ENCODE results near the gene PRKCA. TPM values are rescaled to one million over a fixed set of nuclear protein-coding genes. Genes with fewer than 3 reads are reported as not detected.

The PRKCA gene
- total RNA-seq, 2 donors from 2014 or later: 8.3 to 26.5 TPM

DNA sequence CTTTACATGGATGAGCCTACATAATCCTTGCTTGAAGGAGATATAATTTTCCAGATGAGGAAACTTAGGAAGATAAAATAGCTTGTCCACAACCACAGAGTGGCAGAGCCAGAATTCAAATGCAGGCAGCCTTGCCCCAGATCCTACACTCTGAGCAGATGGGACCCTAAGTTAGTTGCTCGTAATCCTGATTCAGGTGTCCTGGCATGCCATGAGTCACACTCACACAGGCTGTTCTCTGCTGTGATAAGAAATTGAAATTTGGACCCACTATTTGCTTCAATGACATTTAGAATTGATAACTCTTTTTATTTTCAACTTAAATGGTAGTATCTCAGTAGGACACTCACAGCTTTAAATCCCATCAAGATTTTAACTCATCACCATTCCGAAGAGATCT, 381.8 kb downstream of the PRKCA start:
- TF ChIP-seq POLR2AphosphoS5 (IDR thresholded peaks at IDR 0.05) (no peak), POLR2A (IDR thresholded peaks at IDR 0.05) (no peak)
- TF ChIP-seq, protein P1, sequence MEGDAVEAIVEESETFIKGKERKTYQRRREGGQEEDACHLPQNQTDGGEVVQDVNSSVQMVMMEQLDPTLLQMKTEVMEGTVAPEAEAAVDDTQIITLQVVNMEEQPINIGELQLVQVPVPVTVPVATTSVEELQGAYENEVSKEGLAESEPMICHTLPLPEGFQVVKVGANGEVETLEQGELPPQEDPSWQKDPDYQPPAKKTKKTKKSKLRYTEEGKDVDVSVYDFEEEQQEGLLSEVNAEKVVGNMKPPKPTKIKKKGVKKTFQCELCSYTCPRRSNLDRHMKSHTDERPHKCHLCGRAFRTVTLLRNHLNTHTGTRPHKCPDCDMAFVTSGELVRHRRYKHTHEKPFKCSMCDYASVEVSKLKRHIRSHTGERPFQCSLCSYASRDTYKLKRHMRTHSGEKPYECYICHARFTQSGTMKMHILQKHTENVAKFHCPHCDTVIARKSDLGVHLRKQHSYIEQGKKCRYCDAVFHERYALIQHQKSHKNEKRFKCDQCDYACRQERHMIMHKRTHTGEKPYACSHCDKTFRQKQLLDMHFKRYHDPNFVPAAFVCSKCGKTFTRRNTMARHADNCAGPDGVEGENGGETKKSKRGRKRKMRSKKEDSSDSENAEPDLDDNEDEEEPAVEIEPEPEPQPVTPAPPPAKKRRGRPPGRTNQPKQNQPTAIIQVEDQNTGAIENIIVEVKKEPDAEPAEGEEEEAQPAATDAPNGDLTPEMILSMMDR (IDR thresholded peaks at IDR 0.05): no peak
- Histone ChIP-seq H3K27me3 (replicated peaks; ENCODE audit: insufficient read depth) (no peaks in the 10 kb centered on the region), H3K9me3 (no peaks in the 10 kb centered on the region), H3K4me1 (replicated peaks) (no peaks in the 10 kb centered on the region), H3K4me3 (no peak overlapping the region), H3K36me3 (no peaks in the 10 kb centered on the region), H3K27ac (no peak overlapping the region)
- WGBS: 92% methylated on average over 2 of the region's 2 CpGs
- no peak for DNase-seq (ENCODE audit: low spot score)
- intact Hi-C loops (cut with DNase I): no loop called here

DNA sequence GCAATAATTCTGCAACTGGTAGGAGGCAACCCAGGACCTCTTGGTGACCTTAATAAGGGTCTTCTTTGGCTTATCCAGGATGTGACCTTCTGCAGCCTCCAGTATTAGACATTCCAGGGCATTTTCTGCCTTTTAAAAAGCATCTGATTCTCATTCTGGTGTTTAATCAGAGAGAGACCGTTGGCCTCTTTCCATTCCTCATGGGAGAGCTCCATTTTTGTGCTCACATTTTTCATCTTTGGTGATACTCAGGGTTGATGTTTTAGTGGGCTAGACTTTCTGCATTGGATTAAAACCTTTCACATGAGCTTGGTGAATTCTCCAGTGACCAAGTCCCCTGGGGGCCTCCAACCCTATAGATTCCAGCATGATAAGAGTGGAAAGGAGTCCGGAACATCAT, 382.3 kb downstream of the PRKCA start:
- Histone ChIP-seq H3K27me3 (replicated peaks; ENCODE audit: insufficient read depth) (no peaks in the 10 kb centered on the region), H3K36me3 (no peaks in the 10 kb centered on the region), H3K9me3 (no peaks in the 10 kb centered on the region), H3K27ac (no peak overlapping the region), H3K4me3 (no peak overlapping the region), H3K4me1 (replicated peaks) (no peaks in the 10 kb centered on the region)
- 82% methylated on average over 2 of the region's 2 CpGs for WGBS
- intact Hi-C loops (cut with DNase I): no loop called here
- TF ChIP-seq, protein P1 (IDR thresholded peaks at IDR 0.05): no peak
- TF ChIP-seq POLR2A (IDR thresholded peaks at IDR 0.05) (no peak), POLR2AphosphoS5 (IDR thresholded peaks at IDR 0.05) (no peak)
- DNase-seq (ENCODE audit: low spot score): no peak

DNA sequence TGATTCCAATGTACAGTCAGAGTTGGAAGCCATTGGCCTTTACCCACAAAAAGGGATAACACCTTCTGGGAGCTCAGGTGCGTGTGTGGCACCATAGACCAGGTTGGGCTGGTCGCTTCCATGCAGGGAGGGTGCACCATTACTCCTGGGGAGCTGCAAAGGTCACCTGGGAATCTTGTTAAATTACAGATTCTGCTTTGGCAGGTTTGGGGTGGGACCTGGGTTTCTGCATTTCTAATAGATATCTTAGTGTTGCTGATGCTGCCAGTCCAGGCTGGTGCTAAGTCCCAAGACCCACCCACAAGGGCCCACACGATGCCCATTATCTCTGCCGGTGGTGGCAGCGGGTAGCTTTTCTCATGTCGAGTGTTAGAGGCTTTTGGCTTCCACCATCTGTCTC, 384.2 kb downstream of the PRKCA start:
- Histone ChIP-seq H3K4me1 (replicated peaks) (no peaks in the 10 kb centered on the region), H3K27me3 (replicated peaks; ENCODE audit: insufficient read depth) (no peaks in the 10 kb centered on the region), H3K4me3 (no peak overlapping the region), H3K9me3 (no peaks in the 10 kb centered on the region), H3K36me3 (no peaks in the 10 kb centered on the region), H3K27ac (no peak overlapping the region)
- 85% methylated on average over 6 of the region's 6 CpGs for WGBS
- TF ChIP-seq POLR2A (IDR thresholded peaks at IDR 0.05) (no peak), POLR2AphosphoS5 (IDR thresholded peaks at IDR 0.05) (no peak)
- TF ChIP-seq, protein P1 (IDR thresholded peaks at IDR 0.05): no peak
- DNase-seq (ENCODE audit: low spot score): no peak
- intact Hi-C loops (cut with DNase I): no loop called here

DNA sequence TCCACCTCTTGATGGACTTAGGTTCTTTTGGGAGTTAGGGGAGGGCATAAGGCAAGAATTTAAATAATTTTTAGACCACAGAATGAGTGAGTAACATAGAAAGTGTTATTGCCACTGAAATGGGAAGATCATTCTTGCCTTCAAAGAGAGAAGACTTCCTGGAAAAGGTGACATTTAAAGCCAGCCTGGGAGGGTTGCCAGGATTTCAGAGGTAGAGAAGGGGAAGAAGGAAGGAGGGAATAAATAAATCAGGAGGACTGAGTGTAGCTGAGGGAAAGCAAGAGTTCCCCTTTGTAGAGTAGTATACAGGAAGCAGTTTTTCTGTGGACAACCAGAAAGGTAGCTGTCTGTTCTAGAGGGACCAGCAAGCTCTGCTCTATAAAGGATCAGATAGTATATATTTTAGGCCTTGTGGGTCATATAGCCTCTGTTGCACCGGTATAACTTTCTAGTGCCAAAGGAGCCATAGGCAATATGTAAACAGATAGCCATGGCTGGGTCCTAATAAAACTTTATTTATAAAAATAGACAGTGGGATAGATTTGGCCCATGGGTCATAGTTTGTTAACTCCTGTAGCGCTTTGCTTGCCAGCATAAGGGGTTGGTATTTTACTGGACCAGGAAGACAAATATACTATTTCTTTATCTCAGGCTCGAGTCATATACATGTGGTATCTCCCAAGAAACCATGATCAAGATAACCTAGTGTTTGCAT, 385.3 kb downstream of the PRKCA start:
- Histone ChIP-seq H3K4me1 (replicated peaks) (no peaks in the 10 kb centered on the region), H3K36me3 (no peaks in the 10 kb centered on the region), H3K27ac (no peak overlapping the region), H3K9me3 (no peaks in the 10 kb centered on the region), H3K27me3 (replicated peaks; ENCODE audit: insufficient read depth) (no peaks in the 10 kb centered on the region), H3K4me3 (no peak overlapping the region)
- no peak for DNase-seq (ENCODE audit: low spot score)
- no peak for TF ChIP-seq POLR2AphosphoS5 (IDR thresholded peaks at IDR 0.05)
- WGBS: 89% methylated on average over 3 of the region's 3 CpGs
- intact Hi-C loops (cut with DNase I): no loop called here

DNA sequence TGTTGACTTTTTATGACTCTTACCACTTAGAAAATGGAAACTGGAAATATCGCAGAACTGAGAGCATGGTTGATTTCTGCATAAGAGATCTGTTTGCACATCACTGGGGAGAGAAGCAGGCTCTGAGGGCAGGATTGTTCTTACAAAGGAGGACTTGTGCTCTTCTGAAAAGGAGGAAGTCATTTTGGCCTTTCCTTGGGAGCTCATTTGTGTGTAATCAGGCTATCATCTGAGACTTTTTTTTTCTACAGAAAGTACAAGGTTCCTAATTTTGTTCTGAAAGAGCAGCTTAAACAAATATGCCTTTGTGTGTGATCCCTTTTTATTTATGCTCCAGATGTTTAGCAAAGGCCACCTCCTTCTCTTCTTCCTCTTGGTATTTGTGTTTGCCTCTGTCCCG, 386.8 kb downstream of the PRKCA start:
- Histone ChIP-seq H3K27ac (peak overlapping the region in 1 of 2 donors; percentile 6), H3K36me3 (no peaks in the 10 kb centered on the region), H3K27me3 (replicated peaks; ENCODE audit: insufficient read depth) (no peaks in the 10 kb centered on the region), H3K4me1 (replicated peaks) (no peaks in the 10 kb centered on the region), H3K9me3 (no peaks in the 10 kb centered on the region), H3K4me3 (no peak overlapping the region)
- WGBS: 46% methylated on average over 2 of the region's 2 CpGs
- TF ChIP-seq, protein P1 (IDR thresholded peaks at IDR 0.05): no peak
- no peak for TF ChIP-seq POLR2AphosphoS5 (IDR thresholded peaks at IDR 0.05)
- TF ChIP-seq POLR2A (IDR thresholded peaks at IDR 0.05): no peak
- intact Hi-C loops (cut with DNase I): no loop called here
- DNase-seq (ENCODE audit: low spot score): no peak

Measured in prostate gland (tissue), 2 donors.